Stomach (tissue), 4 donors: ENCODE results near the gene PASD1.

ENCODE experiments used
- EP300 ChIP-seq: sonication (generic); formaldehyde crosslinking; IDR thresholded peaks from one replicate; pipeline ENCODE4 v1.6.1; 2017; ENCODE audit warnings: antibody characterized with exemption
- POLR2A ChIP-seq, 4 donors: fragments of 450-650 bp; IDR thresholded peaks; one replicate each; pipeline ENCODE4 v1.6.1; 2016; ENCODE audit warnings: antibody characterized with exemption in 4 of 4, control low read depth in 2 of 4, mild to moderate bottlenecking in 1 of 4, moderate library complexity in 1 of 4
- POLR2AphosphoS5 ChIP-seq, 3 donors: sonication (generic); formaldehyde crosslinking; IDR thresholded peaks; one replicate each; pipeline ENCODE4 v1.6.1; 2016; ENCODE audit warnings: antibody characterized with exemption in 3 of 3
- TF ChIP-seq, protein P1 (sequence below), 7 experiments: fragments of 450-650 bp in 4 of 7; fragments of 200-600 bp in 3 of 7; sonication (generic) in 3 of 7; IDR thresholded peaks; one replicate each; pipeline ENCODE4 v1.5.1; 2016 to 2019; ENCODE audit warnings: antibody characterized with exemption in 7 of 7, control low read depth in 2 of 7, mild to moderate bottlenecking in 1 of 7

DNA sequence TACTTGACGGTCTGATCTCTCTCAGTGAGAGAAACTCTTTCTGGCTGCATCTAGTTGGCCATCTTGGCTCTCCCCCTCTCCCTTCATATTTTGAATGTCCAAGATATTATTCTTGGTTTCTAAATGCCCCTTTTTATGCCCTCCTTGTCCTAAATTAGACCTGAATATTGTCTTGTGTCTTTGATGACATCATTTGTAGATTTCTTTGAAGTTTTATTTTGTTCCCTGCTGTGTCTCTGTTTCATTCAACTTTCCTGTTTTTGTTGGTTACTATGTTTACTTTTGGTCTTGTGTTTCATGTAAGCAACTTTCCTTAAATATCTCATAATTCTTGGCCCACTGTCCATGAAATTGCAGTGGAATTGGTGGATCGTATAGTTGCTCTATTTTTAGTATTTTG is 46.1 kb upstream of the PASD1 start:
- TF ChIP-seq POLR2A (IDR thresholded peaks at IDR 0.05) = no peak
- TF ChIP-seq EP300 = no peak
- TF ChIP-seq, protein P1, sequence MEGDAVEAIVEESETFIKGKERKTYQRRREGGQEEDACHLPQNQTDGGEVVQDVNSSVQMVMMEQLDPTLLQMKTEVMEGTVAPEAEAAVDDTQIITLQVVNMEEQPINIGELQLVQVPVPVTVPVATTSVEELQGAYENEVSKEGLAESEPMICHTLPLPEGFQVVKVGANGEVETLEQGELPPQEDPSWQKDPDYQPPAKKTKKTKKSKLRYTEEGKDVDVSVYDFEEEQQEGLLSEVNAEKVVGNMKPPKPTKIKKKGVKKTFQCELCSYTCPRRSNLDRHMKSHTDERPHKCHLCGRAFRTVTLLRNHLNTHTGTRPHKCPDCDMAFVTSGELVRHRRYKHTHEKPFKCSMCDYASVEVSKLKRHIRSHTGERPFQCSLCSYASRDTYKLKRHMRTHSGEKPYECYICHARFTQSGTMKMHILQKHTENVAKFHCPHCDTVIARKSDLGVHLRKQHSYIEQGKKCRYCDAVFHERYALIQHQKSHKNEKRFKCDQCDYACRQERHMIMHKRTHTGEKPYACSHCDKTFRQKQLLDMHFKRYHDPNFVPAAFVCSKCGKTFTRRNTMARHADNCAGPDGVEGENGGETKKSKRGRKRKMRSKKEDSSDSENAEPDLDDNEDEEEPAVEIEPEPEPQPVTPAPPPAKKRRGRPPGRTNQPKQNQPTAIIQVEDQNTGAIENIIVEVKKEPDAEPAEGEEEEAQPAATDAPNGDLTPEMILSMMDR (IDR thresholded peaks at IDR 0.05) = no peak
- no peak for TF ChIP-seq POLR2AphosphoS5 (IDR thresholded peaks at IDR 0.05)
